HG03442 (cell line): ENCODE measurements around the gene PHF5A.
"Not testable (repeated sequence)": the region's sequence is repeated elsewhere in the genome, so short reads cannot be mapped to it uniquely, and the experiment has no call there.

ENCODE experiments used
- ATAC-seq: cut with Tn5 transposase; IDR thresholded peaks from one replicate; pipeline ENCODE4 v1.9.1; 2021; ENCODE audit warnings: mild to moderate bottlenecking, moderate library complexity; ENCODE audit not compliant: unreplicated experiment

PHF5A gene

GRCh38 chr22:41488076-41488475 lies 19.6 kb upstream of the PHF5A start:
- no peak for ATAC-seq

- ATAC-seq: no peak
Measured at GRCh38 chr22:41487037-41487935, 18.8 kb upstream of the PHF5A start.

- no peak for ATAC-seq
Measured at GRCh38 chr22:41485033-41485432, 16.5 kb upstream of the PHF5A start.

GRCh38 chr22:41482319-41482935 lies 13.9 kb upstream of the PHF5A start:
- no peak for ATAC-seq

GRCh38 chr22:41481925-41482318 lies 13.4 kb upstream of the PHF5A start:
- no peak for ATAC-seq

- no peak for ATAC-seq
Measured at GRCh38 chr22:41481131-41481830, 12.8 kb upstream of the PHF5A start.

- no peak for ATAC-seq
Measured at GRCh38 chr22:41480397-41480735, 11.9 kb upstream of the PHF5A start.

- ATAC-seq: no peak
Measured at GRCh38 chr22:41479671-41480396, 11.3 kb upstream of the PHF5A start.

- no peak for ATAC-seq
Measured at GRCh38 chr22:41478891-41479521, 10.5 kb upstream of the PHF5A start.

- ATAC-seq: no peak
Measured at GRCh38 chr22:41478473-41478872, 10.0 kb upstream of the PHF5A start.

- no peak for ATAC-seq
Measured at GRCh38 chr22:41474872-41475451, 6.5 kb upstream of the PHF5A start.

GRCh38 chr22:41471568-41471967 lies 3.1 kb upstream of the PHF5A start:
- ATAC-seq: no peak

GRCh38 chr22:41470886-41471285 lies 2.4 kb upstream of the PHF5A start:
- ATAC-seq: no peak

GRCh38 chr22:41469218-41469851 lies 843 bp upstream of the PHF5A start:
- peak; percentile 11 for ATAC-seq

GRCh38 chr22:41461901-41462300 lies 6.6 kb downstream of the PHF5A start:
- no peak for ATAC-seq

- ATAC-seq: not testable (repeated sequence)
Measured at GRCh38 chr22:41460071-41460470, 8.4 kb downstream of the PHF5A start.

GRCh38 chr22:41459431-41459830 lies 9.1 kb downstream of the PHF5A start:
- no peak for ATAC-seq

- ATAC-seq: no peak
Measured at GRCh38 chr22:41458161-41458728, 10.2 kb downstream of the PHF5A start.

GRCh38 chr22:41448189-41448808 lies 20.2 kb downstream of the PHF5A start:
- ATAC-seq: peak; percentile 44
